GM12878 (cell line): ENCODE results near the gene GNAI2. TPM values are rescaled to one million over a fixed set of nuclear protein-coding genes. Genes with fewer than 3 reads are reported as not detected.

ENCODE experiments used
- KLF5 ChIP-seq: fragments of 450-650 bp; IDR thresholded peaks from 2 replicates; pipeline ENCODE4 v1.6.1; 2014; ENCODE audit warnings: mild to moderate bottlenecking; ENCODE audit not compliant: partially characterized antibody
- ZNF687 ChIP-seq: fragments of 450-650 bp; IDR thresholded peaks from 2 replicates; pipeline ENCODE4 v1.6.1; 2017; ENCODE audit warnings: mild to moderate bottlenecking, moderate library complexity
- polyA plus RNA-seq, 11 experiments: library from polyadenylated mRNA; depleted of rRNA in 4 of 11; unstranded in 6 of 11; stranded (reverse) in 5 of 11; fragments of >200 nt; fragmentation: Nextera tagmentation in 4 of 11; fragmentation: Illumina TruSeq in 1 of 11; extraction: Ambion mirVana in 4 of 11; extraction: Trizol in 1 of 11; gene quantifications; 1 replicate in 1 of 11; 2 replicates in 10 of 11; pipeline versions ENCODE4 v1.2.1 to v1.2.3, GENCODE V29; 2011 to 2016; ENCODE audit warnings: inconsistent platforms in 2 of 11, missing spikeins in 2 of 11, low read depth in 1 of 11
- total RNA-seq, 4 experiments: library from RNA; depleted of rRNA in 3 of 4; stranded (reverse); fragments of >200 nt in 3 of 4; fragmentation: Illumina TruSeq in 1 of 4; extraction: Trizol in 1 of 4; gene quantifications; 2 replicates each; pipeline versions ENCODE4 v1.2.1 to v1.2.3, GENCODE V29; 2013 to 2021
- TF ChIP-seq, protein P1 (sequence below): fragments of 450-650 bp; formaldehyde crosslinking; IDR thresholded peaks from 2 replicates; pipeline ENCODE4 v1.5.0; 2022; ENCODE audit warnings: mild to moderate bottlenecking, missing genetic modification characterization

The GNAI2 gene
- total and polyA plus RNA-seq, 10 of the 15 experiments (the other 5 are each of a cell fraction or from before 2014, with no cell fraction given), result 5.0 to 346 (median 237) TPM

DNA sequence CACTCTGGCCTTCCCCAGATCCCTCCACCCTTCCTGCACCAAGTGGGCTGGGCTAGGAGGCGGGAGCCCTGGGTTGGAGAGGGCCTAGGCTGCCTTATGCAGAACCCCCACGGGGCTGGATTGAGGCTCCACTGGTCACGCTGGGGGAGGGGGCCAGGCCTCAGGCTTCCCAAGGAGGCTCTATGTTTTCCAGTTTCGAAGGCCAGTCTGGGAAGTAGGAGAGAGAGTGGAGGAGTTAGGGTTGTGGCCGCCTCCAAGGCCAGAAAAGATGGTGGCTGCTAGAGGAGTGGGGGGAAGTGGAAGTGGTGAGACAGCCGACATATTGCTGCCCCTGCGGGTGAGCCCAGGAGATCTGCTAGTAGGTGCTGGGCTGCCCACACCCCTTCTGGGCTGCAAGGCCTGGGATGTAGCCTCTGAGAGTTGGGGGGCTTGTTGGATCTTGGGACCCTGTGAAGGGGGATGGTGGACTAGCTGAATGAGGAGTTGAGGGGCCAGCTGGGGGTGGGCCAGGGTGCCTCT, 1.2 kb downstream of the GNAI2 start (continued):
- TF ChIP-seq, protein P1, sequence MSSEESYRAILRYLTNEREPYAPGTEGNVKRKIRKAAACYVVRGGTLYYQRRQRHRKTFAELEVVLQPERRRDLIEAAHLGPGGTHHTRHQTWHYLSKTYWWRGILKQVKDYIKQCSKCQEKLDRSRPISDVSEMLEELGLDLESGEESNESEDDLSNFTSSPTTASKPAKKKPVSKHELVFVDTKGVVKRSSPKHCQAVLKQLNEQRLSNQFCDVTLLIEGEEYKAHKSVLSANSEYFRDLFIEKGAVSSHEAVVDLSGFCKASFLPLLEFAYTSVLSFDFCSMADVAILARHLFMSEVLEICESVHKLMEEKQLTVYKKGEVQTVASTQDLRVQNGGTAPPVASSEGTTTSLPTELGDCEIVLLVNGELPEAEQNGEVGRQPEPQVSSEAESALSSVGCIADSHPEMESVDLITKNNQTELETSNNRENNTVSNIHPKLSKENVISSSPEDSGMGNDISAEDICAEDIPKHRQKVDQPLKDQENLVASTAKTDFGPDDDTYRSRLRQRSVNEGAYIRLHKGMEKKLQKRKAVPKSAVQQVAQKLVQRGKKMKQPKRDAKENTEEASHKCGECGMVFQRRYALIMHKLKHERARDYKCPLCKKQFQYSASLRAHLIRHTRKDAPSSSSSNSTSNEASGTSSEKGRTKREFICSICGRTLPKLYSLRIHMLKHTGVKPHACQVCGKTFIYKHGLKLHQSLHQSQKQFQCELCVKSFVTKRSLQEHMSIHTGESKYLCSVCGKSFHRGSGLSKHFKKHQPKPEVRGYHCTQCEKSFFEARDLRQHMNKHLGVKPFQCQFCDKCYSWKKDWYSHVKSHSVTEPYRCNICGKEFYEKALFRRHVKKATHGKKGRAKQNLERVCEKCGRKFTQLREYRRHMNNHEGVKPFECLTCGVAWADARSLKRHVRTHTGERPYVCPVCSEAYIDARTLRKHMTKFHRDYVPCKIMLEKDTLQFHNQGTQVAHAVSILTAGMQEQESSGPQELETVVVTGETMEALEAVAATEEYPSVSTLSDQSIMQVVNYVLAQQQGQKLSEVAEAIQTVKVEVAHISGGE (CRISPR knock-in tag), result no peak
- no peak for TF ChIP-seq ZNF687
- TF ChIP-seq KLF5, result no peak
